Superior temporal gyrus (tissue), 1 donor: Measurements from ENCODE around the gene MRPL3.
"Not testable (repeated sequence)": the region's sequence is repeated elsewhere in the genome, so short reads cannot be mapped to it uniquely, and the experiment has no call there.

Experiments used
- DNase-seq: peaks from one replicate; pipeline ENCODE4 v3.0.0-alpha.2; 2016; ENCODE audit errors: extremely low spot score

The MRPL3 gene

GRCh38 chr3:131494706-131495105, 8.1 kb downstream of the MRPL3 start:
- no peak for DNase-seq

- no peak for DNase-seq
These were observed 11.0 kb downstream of the MRPL3 start for GRCh38 chr3:131491775-131492174.

- no peak for DNase-seq
These were observed 11.7 kb downstream of the MRPL3 start for GRCh38 chr3:131491084-131491483.

- DNase-seq = not testable (repeated sequence)
These were observed 16.2 kb downstream of the MRPL3 start for GRCh38 chr3:131486545-131486944.

- no peak for DNase-seq
These were observed 17.7 kb downstream of the MRPL3 start for GRCh38 chr3:131485119-131485518.

- DNase-seq = no peak
These were observed 18.2 kb downstream of the MRPL3 start for GRCh38 chr3:131484496-131485111.

GRCh38 chr3:131480116-131480515, 22.7 kb downstream of the MRPL3 start:
- no peak for DNase-seq

GRCh38 chr3:131477813-131478212, 25.0 kb downstream of the MRPL3 start:
- no peak for DNase-seq

GRCh38 chr3:131474115-131474514, 28.7 kb downstream of the MRPL3 start:
- DNase-seq = no peak

GRCh38 chr3:131470377-131470776, 32.4 kb downstream of the MRPL3 start:
- DNase-seq = no peak

- DNase-seq = no peak
These were observed 44.1 kb downstream of the MRPL3 start for GRCh38 chr3:131458653-131459052.

- DNase-seq = no peak
These were observed 45.6 kb downstream of the MRPL3 start for GRCh38 chr3:131457220-131457619.

- no peak for DNase-seq
These were observed 48.3 kb downstream of the MRPL3 start for GRCh38 chr3:131454501-131454900.

- DNase-seq = no peak
These were observed 49.2 kb downstream of the MRPL3 start for GRCh38 chr3:131453533-131453932.

GRCh38 chr3:131447349-131447748, 55.4 kb downstream of the MRPL3 start:
- no peak for DNase-seq

- DNase-seq = no peak
These were observed 58.6 kb downstream of the MRPL3 start for GRCh38 chr3:131444180-131444579.

GRCh38 chr3:131439084-131439483, 63.7 kb downstream of the MRPL3 start:
- no peak for DNase-seq

- no peak for DNase-seq
These were observed 67.8 kb downstream of the MRPL3 start for GRCh38 chr3:131435000-131435399.

GRCh38 chr3:131432441-131432840, 70.3 kb downstream of the MRPL3 start:
- no peak for DNase-seq

- no peak for DNase-seq
These were observed 71.0 kb downstream of the MRPL3 start for GRCh38 chr3:131431754-131432153.

GRCh38 chr3:131427226-131427625, 75.5 kb downstream of the MRPL3 start:
- no peak for DNase-seq

GRCh38 chr3:131421957-131422498, 80.7 kb downstream of the MRPL3 start:
- no peak for DNase-seq

- DNase-seq = no peak
These were observed 81.5 kb downstream of the MRPL3 start for GRCh38 chr3:131421301-131421700.

- DNase-seq = no peak
These were observed 85.0 kb downstream of the MRPL3 start for GRCh38 chr3:131417751-131418150.
